ENCODE measurements around the gene RIT2.

RIT2 gene

GRCh38 chr18:43009674-43010073 lies 105.8 kb downstream of the RIT2 start:
- DNase-seq: no peak

GRCh38 chr18:43007365-43007764 lies 108.1 kb downstream of the RIT2 start:
- no peak for DNase-seq

- DNase-seq: no peak
These were observed 111.1 kb downstream of the RIT2 start for GRCh38 chr18:43004421-43004820.

DNA sequence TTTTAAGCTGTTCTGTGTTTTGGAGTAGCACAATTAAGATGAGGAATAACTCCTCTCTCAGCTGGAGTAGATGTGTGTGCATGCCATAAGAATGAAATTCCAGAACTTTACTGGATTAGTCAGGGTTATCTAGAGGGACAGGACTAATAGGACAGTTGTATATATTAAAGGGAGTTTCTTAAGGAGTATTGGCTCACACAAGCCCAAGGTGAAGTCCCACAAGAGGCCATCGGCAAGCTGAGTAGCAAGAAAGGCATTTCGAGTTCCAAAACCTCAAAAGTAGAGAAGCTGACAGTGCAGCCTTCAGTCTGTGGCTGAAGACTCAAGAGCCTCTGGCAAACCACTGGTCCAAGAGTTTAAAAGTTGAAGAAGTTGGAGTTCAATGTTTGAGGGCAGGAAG lies 113.7 kb downstream of the RIT2 start:
- no peak for DNase-seq

- no peak for DNase-seq
These were observed 118.7 kb downstream of the RIT2 start for GRCh38 chr18:42996824-42997223.

DNA sequence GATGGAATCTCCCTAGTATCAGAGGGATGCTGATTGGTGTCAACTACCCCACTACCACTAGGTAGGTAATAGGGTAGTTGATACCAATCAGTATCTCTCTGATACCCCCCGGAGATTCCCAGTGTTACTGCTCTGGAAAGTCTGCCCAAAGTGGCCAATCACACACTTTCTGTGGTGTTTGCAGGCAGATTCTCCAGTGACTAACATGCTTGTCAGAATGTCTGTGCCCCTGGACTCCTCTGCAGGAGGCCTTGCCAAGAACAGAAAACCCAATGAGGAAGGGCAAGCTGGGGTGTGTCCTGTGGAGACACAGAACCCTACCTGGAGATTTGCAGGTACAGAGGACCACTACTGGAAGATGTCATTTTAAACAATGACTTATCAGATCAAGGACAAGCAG lies 135.1 kb downstream of the RIT2 start:
- DNase-seq: no peak

GRCh38 chr18:42977982-42978637 lies 137.4 kb downstream of the RIT2 start:
- DNase-seq: no peak

DNA sequence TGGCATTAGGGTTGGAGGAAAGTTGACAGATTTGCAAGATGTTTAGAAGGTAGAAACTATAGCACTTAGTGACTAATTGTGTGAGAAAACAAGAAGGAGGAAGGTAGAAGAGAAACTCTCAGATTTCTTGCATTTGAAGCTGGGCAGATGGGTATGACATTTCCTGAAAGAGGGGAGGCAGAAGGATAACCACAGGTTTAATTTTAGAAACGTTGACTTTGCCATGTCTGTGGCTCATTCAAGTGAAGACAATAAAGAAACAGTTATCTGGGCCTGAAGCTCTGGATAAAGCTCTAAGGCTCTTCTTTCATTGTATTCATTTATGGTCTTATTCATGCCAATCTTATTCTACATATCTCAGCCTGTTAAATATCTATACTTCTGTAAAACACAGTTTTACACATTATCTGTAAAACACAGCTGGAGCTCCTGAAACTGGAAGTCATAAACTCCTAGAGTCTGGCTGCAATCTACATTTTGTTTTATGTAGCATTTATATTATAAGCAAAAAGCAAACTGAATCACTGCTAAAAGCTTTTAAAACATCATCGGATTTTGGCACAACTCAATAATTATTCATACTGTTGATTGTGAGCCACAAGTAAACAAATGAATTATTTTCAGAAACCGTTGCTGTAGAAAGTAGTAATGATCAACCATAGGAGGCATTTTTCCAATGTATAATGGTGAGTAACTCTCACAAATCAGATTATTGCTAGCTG lies 138.5 kb downstream of the RIT2 start:
- DNase-seq: no peak

GRCh38 chr18:42969366-42969765 lies 146.1 kb downstream of the RIT2 start:
- no peak for DNase-seq

GRCh38 chr18:42961298-42961697 lies 154.2 kb downstream of the RIT2 start:
- no peak for DNase-seq

DNA sequence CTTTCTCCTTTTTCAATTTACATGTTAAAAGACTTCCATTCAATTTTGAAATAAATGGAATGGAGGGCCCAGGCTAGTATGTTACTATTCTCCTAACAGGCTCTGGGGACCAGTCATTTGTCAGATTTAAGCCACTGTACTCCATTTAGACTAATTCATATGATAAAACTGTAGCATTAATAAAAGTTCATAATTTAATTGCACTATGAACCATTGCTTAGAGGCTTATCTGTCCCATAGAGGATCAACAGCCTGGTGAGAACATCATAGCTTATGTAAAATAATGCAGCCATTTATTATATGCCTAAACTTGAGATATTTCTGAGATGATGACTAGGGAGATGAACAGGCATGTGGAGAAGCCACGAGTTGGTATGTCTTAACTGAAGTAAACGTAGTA lies 156.0 kb downstream of the RIT2 start:
- no peak for DNase-seq

- no peak for DNase-seq
These were observed 157.1 kb downstream of the RIT2 start for GRCh38 chr18:42958353-42958752.

DNA sequence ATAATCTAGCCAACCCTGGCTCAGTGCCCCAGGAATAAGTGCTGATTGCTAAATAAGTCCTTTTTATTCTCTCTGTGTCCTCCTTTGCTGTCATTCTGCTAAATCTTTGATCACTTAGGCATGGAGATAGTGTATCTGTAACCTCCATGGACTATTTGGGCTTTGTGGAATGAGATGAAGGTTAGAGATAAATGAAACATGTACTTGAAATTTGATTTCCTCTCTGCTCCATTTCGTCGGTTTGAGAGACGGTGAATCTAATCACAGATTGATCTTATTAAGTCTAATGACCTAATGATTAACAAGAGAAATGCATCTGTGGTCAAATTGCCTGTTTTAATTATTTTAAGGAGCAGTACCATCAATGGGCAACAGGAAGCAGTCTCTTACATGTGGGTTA lies 159.2 kb downstream of the RIT2 start:
- no peak for DNase-seq

DNA sequence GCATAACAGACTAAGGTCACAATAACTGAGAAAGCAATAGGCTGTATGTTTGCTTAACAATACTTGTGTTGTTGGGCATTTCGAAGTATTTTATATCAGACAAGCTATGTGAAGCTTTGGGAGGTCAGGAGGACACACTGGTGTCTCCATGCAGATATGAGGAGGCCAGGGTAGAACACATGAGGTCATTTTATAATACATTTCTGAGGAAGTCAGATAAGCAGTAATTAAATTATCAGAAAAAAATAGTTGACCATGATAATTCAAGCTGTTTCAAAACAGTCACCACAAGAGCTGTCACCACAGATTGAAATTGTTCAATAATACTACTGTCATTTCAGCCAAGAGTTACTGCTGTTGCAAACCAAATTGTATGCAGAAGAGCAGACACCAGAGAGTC lies 160.6 kb downstream of the RIT2 start:
- no peak for DNase-seq

- no peak for DNase-seq
These were observed 162.2 kb downstream of the RIT2 start for GRCh38 chr18:42953306-42953705.

GRCh38 chr18:42950732-42951131 lies 164.8 kb downstream of the RIT2 start:
- DNase-seq: no peak

- no peak for DNase-seq
These were observed 166.7 kb downstream of the RIT2 start for GRCh38 chr18:42948831-42949230.

DNA sequence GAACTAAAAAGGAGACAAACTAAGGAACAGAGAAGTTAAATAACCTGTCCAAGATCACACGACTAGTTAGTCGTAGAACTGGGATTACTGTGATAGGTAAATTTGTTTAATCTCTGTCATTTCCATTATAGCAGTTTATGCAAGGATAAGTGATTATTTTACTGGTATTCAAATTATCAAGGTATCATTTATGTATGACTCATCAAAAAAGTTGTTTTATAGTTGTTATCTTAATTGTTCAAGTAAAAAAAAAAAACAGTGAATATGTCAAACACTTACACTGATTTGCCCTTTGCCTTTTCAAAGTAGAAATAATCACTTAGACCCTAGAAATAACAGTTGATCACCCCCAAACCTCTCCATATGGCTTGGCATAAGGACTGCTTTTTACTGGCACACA lies 173.6 kb downstream of the RIT2 start:
- no peak for DNase-seq

DNA sequence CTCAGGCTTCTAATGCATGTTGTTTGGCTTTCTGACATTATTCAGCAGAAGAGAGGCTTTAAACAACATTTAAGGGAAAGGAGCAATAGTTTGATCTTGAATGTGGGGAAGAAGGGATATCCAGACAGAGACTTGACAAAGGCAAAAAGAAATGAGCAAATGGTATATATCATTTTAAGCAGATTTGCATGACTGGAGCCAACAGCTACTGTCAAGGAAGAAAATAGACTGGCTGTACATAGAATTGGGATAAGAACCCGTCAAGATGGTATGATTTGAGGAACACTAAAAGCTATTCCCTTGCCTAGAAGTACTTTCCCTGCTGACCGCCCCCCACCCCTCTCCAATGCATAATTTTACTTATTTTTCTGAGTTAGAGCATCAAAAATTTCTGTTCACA lies 174.5 kb downstream of the RIT2 start:
- no peak for DNase-seq

DNA sequence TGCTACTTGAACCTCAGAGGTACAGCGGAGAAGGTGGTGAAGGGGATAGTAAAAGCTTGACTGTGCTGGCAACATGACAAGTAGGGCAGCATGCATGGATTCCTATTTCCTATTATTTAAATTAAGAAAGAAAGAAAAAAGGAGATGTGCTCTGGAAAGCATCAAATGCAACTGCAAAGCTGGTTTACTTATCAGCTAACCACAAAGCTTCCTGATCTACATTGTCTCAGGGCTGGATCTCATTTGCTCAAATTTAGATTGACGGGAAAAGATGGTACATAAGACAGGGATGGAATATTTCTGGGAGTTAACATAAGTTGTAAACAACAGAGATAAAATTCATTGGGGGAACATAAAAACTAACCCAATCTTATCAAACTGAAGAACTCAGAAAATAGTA lies 178.0 kb downstream of the RIT2 start:
- no peak for DNase-seq

GRCh38 chr18:42936289-42936688 lies 179.2 kb downstream of the RIT2 start:
- no peak for DNase-seq

DNA sequence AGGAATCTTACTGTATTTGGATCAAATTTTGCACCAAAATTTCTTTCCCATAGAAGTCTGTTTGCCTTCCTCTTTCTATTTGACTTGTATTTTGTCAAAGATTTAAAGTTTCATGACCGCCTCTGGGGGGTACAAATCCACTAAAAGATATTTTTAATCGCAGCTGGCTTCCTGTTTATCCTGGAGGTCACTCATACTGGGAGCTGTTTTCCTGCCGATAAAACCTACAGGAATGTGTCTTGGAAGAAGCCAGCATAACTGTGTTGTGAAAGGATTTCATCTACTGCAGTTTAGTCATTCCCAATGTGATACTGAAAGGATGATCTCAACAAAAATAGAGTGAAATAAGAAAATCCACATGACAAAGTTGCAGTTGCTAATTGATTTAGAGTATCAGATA lies 184.0 kb downstream of the RIT2 start:
- no peak for DNase-seq

GRCh38 chr18:42929857-42930256 lies 185.6 kb downstream of the RIT2 start:
- DNase-seq: no peak

GRCh38 chr18:42929181-42929580 lies 186.3 kb downstream of the RIT2 start:
- no peak for DNase-seq

DNA sequence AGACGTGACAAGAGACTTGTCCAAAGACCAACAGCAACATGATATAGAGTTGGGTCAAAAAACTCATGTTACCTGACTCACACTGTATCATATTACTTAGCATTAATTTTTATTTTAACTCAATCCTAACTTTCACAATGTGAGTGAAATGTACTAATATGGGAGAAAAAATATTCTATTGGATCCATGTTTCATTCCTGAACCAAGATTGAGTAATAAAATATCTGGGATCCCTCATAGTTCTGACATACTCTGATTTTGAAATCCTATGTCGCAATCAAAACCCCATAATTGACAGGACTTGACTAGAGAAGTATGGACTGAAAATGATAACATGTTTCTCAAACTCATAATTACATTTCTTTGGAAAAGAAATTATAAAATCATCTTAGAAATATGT lies 190.4 kb downstream of the RIT2 start:
- no peak for DNase-seq

Data from stimulated activated CD4-positive, alpha-beta T cell treated with anti-CD3 and anti-CD28 coated beads, Interleukin-4, amount 100 ng/mL, for 24 hours (primary cell).